CD4-positive, alpha-beta T cell treated with Interleukin-12 subunit alpha and Interleukin-12 subunit beta, for 1 hour (primary cell): Measurements from ENCODE around the gene DDX47.

ENCODE experiments used
- DNase-seq: peaks from one replicate; pipeline ENCODE4 v3.0.0-alpha.2; 2020

DDX47 gene

DNA sequence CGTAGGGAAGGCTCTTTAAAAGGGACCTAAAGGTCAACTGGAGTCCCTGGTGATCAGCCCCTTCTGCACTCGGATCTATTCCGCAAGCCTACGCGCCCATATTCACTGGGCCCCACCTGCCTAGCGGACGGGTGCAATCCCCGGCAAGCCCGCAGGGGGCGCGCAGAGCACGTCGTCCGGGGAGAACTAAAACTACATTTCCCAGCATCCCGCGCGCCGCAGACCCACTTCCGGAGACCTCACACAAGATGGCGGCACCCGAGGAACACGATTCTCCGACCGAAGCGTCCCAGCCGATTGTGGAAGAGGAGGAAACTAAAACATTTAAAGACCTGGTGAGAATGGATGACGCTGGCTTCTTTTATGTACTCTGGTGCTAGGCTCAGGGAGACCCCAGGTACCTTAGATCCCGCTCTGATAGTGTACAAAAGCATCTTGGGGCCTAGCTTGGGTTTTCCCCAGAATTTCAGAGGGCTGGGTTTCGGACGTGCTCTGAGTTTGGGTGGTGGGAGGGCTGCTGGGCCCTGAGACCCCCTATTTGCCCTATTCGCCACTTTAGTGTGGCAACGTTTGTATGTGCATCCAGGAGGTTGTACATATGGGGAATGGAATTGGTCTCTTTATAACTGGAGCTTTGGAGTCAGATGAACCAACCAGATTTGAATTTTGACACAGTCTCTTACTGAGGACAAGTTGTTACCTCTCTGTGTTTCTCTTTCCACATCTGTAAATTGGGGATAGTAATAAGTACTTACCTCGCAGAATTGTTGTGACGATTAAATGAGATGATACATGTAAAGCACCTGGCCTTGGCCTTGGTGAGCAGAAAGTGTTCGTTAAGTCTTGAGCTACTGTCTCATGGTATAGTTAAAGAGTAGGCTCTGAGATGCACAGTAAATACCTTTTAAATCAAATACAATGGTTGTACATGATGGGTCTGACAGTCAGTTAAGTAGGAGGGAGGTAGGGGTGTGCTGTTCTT is at the start of gene DDX47:
TSS of gene DDX47 (plus strand) at position 227 of the 982 bp plus-strand sequence. CDS start at position 249, 22 bp downstream.
- DNase-seq = peak; percentile 96

DNA sequence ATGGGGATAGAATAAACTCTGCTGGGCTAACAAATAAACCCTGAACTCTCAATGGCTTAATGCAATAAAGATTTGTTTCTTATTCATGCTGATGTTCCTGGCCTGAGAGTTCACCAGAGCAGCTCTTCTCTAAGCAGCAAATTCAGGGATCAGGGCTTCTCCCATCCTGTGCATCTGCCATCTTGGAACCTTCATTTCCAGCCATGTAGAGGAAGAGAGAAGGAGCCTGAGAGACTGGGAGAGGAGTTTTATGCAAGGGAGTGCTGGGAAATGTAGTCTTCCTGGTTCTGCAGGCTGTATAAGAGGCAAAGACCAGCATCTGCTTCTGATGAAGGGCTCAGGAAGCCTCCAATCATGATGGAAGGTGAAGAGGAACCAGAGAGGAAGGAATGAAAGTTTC is 48.3 kb upstream of the DDX47 start:
- no peak for DNase-seq

DNA sequence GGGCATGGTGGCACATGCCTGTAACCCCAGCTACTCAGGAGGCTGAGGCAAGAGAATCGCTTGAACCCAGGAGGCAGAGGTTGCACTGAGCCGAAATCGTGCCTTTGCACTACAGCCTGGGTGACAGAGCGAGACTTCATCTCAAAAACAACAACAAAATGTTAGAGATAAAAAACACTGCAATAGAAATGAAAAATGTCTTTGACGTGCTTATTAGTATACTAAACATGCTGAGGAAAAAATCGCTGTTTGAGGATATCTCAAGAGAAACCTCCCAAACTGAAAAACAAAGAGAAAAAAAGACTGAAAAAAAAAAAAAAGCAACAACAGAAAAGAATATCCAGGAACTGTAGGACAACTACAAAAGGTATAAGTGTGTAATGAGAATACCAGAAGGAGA is 42.9 kb upstream of the DDX47 start:
- no peak for DNase-seq

DNA sequence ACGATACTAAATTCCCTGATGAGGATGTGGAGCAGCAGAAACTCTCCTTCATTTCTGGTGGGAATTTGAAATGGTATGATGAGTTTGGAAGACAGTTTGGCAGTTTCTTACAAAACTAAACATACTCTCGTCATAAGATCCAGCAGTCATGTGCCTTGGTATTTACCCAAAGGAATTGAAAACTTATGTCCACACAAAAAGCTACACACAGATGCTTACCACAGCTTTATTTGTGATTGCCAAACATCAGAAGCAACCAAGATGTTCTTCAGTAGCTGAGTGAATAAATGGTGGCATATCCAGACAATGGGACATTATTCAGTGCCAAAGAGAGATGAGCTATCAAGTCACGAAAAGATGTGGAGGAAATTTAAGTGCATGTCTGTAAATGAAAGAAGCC is 38.4 kb upstream of the DDX47 start:
- DNase-seq = no peak

DNA sequence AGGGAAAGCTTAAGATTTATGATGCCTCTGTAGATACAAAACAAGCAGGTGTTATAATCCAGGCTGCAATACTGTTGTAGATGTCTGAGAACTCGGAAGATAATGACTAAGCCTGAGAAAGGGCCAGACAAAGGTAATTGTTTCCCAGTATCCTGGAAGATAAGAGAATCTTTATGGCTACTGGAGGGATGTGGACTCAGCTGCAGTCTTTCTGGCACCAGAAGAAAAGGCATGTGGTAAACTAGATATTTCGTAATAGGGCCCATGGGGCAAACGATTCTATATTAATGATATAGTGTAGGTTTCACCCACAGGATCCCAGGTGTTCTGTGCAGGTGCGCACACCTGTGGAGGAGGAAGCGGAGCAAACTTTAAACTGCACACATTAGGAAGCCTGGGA is 36.9 kb upstream of the DDX47 start:
- DNase-seq = no peak

DNA sequence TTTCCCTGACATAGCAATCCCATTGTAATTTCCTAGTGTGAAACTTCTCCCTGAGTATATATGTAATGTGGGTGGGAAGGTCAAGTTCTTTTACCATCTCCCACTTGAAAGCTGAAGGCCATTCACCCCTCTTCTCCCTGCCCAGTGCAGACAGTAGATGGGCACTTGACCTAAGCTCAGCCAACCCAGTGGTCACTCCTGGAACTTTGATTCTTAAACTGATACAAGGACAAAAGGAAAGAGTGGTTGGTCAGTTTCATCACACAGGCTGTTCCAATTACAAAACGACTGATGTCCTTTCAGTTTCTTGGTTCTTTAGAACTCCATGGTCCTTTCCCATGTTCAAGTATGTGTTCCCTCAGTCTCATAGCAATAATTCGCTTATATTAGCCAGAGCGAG is 36.1 kb upstream of the DDX47 start:
- DNase-seq = no peak

DNA sequence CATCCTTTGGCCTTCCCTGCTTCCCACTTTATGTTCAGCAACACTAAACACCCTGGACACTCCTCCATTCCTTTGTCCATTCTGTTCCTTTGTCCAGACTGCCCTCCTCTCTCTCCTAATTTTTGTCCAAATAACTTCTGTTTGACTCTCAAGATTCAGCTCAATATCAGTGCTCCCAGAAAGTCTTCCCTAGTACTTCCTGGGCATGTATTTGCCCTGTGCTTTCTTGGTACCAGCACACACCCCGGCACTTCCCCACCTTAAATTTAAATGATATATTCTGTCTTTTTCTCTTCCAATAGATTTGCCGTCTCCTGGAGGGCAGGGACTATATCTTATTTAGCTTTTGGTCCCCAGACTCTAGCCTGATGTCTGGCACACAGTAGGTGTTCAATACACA is 34.1 kb upstream of the DDX47 start:
- DNase-seq = no peak

DNA sequence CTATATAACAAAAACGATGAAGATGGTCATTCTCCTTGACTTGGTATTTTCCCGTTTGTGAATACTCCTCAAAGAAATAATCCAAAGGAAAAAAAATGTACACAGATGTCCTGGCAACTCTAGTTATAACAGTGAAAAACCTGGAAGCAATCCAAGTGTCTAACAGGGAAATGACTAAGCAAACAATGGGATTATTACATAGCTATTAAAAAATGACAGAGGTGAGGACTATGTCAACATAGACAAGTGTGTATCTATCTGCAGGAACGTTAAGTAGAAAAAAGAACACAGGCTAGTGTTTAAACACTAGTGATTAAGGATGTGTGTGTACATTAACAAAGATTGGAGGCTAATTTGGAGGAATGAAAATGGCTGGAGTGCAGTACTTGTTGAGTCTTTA is 33.6 kb upstream of the DDX47 start:
- no peak for DNase-seq

DNA sequence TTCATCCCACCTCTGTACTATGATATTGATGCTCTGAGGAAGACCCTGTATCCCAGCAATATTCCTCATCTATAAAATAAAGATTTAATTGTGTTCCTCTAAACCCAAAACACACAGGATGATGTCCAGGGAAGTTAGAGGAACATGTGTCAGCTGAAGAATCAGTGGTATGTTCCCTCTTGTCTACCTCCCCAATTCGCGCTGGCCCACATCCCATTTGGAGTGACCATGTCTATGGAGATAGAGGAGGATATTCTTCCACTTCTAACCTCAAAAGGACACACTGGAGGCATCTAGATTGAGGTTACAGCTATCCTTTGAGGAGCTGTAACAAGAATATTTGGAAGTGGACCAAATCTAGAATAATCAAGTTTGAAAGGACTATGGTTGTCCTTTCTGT is 29.0 kb upstream of the DDX47 start:
- no peak for DNase-seq

DNA sequence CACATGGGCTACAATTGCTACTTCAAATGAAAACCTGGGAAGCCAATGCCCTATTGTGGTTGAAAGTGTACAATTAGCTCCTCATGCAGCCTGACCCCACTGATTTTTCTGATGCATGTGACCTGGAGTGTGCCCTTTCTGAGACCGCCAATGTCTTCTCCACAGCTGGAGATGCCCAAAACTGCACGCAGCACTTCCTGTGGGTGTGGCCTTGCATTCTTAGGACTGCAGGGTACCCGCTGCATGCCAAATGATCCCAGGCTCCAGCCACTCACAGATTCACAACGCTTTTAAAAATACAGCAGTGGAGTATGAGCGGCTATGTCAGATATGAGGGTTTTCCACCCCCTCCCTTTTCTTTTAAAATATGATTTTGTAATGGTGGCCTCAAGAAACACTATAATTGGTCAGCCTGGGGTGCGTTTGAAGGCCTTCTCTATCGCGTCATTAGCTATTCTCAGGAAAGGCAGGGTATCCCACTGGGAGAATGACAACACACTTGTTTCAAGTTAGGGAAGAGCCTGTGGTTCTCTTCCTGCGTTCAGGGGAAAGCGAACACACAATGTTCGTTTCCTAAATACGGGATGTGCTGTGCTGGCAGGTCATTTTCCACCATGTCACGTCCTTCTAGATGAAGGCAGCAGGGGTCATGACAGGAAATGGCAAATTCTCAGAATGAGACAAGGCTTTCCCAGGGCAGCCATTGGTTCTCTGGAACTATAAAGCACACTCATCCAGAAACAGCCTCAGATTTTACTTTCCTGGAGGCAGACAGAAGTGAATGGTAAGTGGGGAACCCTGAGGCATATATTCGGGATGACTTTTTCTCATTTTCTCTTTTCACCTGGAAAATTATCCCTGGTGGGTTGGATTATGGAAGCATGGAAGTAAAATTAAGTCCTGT is 28.0 kb upstream of the DDX47 start, which contains the start of gene APOLD1:
TSS of gene APOLD1 (plus strand) at position 749 of the 904 bp plus-strand sequence. CDS start at position 782, 33 bp downstream.
- no peak for DNase-seq

DNA sequence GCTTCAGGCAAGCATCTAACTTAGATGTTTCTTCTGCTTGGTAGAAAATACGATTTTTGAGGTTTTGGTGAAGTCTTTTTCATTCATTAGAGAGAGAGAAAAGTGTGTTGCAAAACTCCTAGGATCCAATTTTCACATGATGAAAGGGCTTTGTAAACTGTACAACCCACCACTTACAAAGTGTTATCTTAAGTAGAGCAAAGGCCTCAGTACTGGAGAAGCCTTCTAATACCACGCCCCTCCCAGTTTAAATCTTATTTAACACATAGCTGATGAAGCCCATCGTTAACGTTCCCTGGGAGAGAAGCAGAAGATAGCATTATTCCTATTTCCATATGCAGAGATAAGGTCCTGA is 26.8 kb upstream of the DDX47 start:
- DNase-seq = no peak

DNA sequence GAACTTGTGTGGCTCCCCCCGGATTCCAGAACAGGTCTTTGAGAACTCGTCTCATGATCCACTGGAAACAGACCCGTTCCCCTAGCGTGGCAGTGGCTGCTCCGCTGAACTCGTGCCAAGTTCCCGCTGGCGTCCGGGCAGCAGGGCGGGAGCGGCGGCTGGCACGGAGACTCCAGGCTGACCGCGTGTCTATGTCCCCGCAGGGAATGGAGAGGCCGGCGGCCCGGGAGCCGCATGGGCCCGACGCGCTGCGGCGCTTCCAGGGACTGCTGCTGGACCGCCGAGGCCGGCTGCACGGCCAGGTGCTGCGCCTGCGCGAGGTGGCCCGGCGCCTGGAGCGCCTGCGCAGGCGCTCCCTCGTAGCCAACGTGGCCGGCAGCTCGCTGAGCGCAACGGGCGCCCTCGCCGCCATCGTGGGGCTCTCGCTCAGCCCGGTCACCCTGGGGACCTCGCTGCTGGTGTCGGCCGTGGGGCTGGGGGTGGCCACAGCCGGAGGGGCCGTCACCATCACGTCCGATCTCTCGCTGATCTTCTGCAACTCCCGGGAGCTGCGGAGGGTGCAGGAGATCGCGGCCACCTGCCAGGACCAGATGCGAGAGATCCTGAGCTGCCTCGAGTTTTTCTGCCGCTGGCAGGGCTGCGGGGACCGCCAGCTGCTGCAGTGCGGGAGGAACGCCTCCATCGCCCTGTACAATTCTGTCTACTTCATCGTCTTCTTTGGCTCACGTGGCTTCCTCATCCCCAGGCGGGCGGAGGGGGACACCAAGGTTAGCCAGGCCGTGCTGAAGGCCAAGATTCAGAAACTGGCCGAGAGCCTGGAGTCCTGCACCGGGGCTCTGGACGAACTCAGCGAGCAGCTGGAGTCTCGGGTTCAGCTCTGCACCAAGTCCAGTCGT is 26.2 kb upstream of the DDX47 start:
- DNase-seq = peak; percentile 83

DNA sequence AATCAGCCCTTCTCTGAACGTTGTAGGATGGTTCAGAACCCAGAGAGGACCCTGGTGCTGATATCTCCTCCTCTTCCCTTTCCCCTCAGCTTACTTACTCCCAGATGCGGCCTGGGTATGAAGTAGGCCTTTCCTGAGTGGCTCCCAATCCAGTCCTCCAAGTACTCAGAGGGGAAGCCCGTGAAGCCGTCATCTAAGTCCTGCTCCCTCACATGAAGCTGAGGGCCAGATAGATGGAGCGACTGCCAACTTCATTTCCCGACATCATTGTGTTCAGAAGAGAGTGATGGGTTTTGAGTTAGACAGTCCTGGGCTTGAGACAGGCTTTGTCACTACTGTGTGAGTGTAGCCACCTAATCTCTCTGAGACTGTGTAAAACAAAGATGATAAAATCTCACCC is 25.0 kb upstream of the DDX47 start:
- no peak for DNase-seq

DNA sequence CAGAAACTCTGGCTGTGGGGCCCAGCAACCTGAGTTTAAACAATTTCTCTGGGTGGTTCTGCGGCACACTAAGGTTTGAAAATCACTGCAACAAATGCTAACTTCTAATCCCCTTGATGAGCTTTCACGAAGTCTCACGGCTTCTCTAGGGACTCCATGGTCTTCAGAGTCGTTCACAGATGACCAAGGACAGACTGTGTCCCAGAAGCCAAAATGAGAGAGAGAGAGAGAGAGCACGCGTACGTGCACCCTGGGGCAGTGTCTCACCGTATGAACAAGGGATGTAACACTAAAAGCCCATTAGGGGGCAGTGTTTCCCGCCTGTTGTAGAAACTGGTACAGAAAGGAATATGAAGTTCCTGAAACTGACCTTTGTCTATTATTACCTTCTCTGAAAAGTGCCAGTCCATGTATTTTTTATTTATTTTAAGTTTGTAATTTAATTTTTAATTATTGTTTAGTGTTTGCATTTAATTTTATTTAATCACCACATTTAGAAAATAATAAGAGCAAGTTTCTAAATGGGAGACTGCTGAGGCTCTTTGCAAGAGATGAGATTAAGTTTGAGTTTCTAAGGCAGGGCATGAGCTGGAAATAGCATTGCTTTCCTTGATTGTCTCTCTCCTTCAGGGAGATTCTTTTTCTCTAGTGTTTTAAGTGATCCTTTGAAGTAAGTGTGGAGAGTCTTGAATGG is 24.3 kb upstream of the DDX47 start:
- DNase-seq = peak; percentile 80

DNA sequence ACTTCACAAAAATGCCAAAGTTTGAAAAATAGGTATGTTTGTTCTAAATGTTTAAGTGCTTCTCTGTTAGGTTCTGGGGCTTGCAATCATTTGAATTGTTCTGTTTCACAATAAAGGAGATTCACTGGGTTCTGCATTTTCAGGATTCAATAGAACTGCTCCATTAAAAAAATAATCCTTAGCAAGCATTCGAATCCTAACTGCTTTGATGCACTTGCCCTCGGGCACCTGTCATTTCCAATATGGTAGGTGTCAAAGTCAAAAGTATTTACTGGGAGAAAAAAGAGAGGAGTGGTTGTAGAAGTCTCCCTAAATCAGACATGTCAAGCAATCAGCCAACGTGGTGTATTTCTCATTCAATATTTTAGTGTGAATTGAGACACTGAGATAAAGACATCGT is 22.2 kb upstream of the DDX47 start:
- DNase-seq = no peak

DNA sequence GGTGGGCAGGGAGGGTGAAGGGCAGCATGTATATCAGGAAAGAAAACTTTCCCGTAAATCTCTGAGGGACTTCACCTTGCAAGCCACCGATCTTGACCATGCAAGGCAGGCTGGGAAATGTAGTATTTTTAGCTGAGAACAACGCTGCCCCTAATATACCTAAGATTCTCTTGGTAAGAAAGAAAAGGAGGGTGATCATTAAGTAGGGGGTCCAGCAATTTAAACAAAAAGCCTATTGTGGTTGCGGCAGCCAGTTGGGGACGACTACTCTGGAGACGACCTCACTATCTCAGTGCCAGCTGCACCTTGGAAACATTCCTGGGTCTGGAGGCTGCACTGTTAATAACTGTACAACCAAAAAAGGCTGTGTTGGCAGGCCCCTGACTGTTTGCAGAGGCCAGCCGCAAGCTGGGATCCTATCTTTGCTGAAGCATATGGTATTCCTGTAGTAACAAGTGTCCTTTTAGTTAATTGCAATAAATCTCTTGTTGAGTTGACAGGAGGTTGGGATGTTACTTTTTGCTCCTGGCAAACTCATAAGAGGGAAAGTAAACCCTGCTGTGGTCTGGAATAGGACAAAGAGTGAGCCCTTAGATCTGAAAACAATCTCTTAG is 21.3 kb upstream of the DDX47 start:
- no peak for DNase-seq

DNA sequence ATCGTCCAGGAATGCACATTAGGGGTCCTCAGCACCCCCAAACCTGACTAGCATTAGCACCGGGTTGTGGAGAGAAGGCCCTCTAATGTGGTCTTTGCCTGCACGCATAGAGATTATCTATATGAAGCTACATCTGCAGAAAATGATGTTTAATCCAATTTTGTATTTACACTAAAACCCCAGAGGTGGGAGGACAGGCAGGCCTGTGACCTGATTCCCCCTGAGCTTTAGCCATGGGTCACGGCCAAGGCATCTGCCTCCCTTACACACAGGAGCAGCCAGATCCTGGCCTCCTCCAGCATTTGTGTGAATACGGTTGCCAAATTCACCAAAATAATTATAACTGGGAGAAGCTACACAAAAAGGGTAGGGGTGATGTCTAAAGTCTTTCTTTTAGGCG is 20.7 kb upstream of the DDX47 start:
- DNase-seq = no peak

DNA sequence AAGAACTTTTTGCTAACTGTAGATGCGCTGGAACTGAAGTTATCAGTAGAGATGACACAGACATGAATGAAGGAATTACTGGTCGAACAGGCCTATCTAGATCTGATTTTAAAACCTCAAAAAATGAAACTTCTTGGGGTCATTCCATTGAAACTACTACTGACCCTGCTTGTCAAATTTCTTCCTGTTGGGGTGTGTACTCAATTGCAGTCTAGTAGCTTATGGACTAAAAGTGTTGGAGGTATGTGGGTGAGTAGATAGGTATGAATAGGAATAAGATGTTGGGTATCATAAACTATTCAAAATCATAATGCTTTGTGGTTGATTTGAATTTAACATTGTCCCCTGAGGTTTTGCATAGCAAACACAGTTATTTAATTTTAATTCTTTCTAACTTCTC is 18.5 kb upstream of the DDX47 start:
- DNase-seq = no peak

DNA sequence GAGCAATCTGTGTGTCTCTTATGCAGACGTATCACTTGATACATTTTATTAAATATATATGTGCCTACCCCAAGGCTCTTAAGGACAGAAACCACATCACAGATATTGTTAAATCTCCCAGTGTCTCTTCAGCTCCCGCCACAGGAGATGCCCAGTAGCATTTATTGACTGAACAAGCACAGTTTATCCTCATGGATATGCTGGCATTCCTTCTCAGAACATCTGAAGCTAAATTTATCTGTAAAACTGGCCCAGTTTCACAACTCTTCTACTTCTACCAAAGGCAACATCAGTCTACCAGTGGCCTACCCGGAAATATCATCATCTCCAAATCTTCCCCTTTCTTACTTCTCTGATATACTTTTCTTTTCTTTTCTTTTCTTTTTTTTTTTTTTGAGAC is 17.0 kb upstream of the DDX47 start:
- no peak for DNase-seq

DNA sequence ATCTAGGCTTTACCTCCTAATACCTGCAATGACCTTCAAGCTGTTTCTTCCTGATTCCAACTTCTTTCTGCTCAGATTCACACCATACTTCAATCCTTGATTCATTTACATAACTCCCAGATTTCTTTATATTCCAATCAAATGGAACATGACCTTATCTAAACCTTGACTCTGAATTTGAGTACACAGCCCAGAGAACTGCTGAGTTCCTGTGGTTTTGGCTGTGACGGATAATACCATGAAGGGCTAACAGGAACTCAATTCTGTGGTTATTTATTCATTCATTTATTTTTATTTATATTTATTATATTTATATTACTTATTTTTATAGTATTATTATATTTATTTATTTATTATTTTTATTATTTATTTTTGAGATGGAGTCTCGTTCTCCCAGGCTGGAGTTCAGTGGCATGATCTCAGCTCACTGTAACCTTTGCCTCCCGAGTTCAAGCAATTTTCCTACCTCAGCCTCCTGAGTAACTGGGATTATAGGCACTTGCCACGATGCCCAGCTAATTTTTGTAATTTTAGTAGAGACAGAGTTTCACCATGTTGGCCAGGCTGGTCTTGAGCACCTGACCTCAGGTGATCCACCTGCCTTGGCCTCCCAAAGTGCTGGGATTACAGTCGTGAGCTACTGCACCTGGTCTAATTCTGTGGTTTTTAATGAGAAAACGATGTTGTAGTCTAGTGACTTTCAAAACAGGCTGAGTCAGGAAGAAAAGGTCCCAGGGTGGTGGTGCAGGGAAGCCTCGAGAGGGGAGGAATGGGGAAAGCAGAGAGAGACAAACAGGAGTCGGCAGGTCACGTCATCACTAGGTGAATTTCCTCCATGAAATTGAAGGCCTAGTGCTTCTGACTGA is 16.0 kb upstream of the DDX47 start:
- no peak for DNase-seq

DNA sequence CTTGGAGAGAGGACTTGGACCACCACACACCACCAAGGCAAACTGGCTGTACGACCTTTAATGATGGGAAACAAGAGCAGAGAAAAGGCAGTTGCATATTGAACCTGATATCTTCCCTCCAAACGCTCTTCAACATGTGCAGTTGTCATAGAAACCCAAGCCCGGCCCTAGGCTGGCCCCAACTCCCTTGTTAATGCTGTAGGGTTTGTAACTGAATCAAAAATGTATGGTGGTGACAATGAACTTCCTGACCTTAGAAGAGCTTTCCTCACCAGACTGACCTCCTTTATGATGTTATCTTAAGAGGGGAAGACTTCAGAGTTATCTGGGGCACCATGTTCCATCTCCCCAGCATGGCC is 15.4 kb upstream of the DDX47 start:
- DNase-seq = no peak
